ENCODE data around the gene EYA2. TPM values are rescaled to one million over a fixed set of nuclear protein-coding genes. Genes with fewer than 3 reads are reported as not detected.

The EYA2 gene
- total RNA-seq, 2 donors from 2014 or later = 30.0 to 31.0 TPM

DNA sequence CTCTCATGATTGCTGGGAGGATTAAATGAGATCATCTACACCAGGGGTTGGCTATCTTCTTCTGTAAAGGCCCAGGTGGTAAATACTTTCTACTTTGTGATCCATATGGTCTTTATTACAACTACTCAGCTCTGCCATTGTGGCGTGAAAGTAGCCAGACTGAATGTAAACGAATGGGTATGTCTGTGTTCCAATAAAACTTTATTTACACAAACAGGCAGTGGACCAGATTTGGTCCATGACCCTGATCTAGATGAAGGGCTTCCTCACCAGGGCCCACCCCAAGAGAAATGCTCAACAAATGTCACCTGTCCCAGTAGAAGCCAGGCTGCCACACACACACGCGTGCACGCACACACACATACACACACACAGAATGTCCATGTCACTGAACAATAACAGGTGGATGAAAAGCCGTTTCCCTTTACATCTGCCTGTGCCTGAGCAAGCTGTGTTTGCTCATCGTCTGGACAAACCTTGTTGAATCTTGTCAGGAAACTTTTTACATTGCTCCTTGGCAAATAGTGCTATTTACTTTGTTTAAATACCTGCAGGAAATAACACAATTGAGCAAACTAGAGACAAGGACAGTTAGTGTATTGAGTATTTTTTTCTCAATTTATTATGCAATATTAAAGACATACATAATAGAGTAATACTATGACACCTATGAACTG lies 114.3 kb downstream of the EYA2 start:
- Histone ChIP-seq H3K27me3 (replicated peaks; ENCODE audit: insufficient read depth) (no peaks in the 10 kb centered on the region), H3K36me3 (no peaks in the 10 kb centered on the region), H3K4me3 (no peak overlapping the region), H3K9me3 (no peaks in the 10 kb centered on the region), H3K27ac (peak overlapping the region in 1 of 2 donors; percentile 23), H3K4me1 (replicated peaks) (peaks cover 3% of the 10 kb centered on the region)
- DNase-seq (ENCODE audit: low spot score) = peak; percentile 54
- 42% methylated on average over 7 of the region's 7 CpGs for WGBS
- TF ChIP-seq POLR2AphosphoS5 (IDR thresholded peaks at IDR 0.05) (peak; percentile 84), POLR2A (IDR thresholded peaks at IDR 0.05) (no peak)
- TF ChIP-seq, protein P1, sequence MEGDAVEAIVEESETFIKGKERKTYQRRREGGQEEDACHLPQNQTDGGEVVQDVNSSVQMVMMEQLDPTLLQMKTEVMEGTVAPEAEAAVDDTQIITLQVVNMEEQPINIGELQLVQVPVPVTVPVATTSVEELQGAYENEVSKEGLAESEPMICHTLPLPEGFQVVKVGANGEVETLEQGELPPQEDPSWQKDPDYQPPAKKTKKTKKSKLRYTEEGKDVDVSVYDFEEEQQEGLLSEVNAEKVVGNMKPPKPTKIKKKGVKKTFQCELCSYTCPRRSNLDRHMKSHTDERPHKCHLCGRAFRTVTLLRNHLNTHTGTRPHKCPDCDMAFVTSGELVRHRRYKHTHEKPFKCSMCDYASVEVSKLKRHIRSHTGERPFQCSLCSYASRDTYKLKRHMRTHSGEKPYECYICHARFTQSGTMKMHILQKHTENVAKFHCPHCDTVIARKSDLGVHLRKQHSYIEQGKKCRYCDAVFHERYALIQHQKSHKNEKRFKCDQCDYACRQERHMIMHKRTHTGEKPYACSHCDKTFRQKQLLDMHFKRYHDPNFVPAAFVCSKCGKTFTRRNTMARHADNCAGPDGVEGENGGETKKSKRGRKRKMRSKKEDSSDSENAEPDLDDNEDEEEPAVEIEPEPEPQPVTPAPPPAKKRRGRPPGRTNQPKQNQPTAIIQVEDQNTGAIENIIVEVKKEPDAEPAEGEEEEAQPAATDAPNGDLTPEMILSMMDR (IDR thresholded peaks at IDR 0.05) = no peak
- intact Hi-C loops (cut with DNase I) = no loop called here

DNA sequence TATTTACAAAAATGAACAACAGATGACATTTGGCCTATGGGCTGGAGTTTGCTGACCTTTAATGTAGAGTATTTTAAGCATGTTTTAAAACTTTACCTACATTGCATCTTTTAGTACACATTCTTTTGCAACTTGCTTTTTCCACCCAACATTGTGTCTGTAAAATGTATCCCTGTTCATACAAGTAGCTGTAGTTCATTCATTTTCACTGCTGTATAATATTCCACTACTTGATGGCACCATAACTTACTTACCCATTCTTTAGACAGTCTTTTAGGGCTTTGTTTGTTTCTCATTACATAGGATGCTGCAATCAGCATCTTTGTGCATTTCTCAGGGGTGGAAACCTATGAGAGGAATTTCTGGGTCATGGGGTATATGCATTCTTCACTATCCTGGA lies 115.1 kb downstream of the EYA2 start:
- Histone ChIP-seq H3K27ac (no peak overlapping the region), H3K9me3 (no peaks in the 10 kb centered on the region), H3K4me3 (no peak overlapping the region), H3K27me3 (replicated peaks; ENCODE audit: insufficient read depth) (no peaks in the 10 kb centered on the region), H3K36me3 (no peaks in the 10 kb centered on the region), H3K4me1 (replicated peaks) (peaks cover 3% of the 10 kb centered on the region)
- TF ChIP-seq, protein P1 (IDR thresholded peaks at IDR 0.05) = no peak
- TF ChIP-seq POLR2AphosphoS5 (IDR thresholded peaks at IDR 0.05) = no peak
- no peak for TF ChIP-seq POLR2A (IDR thresholded peaks at IDR 0.05)
- no peak for DNase-seq (ENCODE audit: low spot score)
- intact Hi-C loops (cut with DNase I) = no loop called here

DNA sequence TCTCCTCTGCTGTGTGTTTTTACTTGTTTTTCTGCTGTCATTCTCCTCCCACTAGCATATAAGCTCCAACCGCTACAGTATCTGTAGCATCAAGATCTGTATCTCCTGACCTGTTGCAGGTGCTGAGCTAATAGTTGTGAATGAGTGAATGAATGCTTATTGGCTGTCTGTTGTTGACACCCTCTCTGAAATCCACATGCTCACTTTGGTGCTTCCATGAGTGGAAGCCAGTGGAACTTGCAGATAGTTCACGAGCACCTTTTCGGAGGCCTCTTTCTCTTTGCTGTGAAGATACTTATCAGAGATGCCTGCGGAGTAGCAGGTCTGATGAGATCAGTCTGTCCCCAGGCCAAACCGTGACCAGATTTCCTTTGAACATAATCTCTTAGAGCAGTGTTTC lies 117.3 kb downstream of the EYA2 start:
- TF ChIP-seq, protein P1 (IDR thresholded peaks at IDR 0.05) = no peak
- TF ChIP-seq POLR2A (IDR thresholded peaks at IDR 0.05) (no peak), POLR2AphosphoS5 (IDR thresholded peaks at IDR 0.05) (no peak)
- 34% methylated on average over 5 of the region's 5 CpGs for WGBS
- H3K4me1 ChIP-seq (replicated peaks) = peaks cover 3% of the 10 kb centered on the region
- intact Hi-C loops (cut with DNase I) = no loop called here
- no peaks in the 10 kb centered on the region for H3K36me3 ChIP-seq
- no peaks in the 10 kb centered on the region for H3K27me3 ChIP-seq (replicated peaks; ENCODE audit: insufficient read depth)
- DNase-seq (ENCODE audit: low spot score) = no peak
- no peak overlapping the region for H3K4me3 ChIP-seq
- H3K27ac ChIP-seq = no peak overlapping the region
- no peaks in the 10 kb centered on the region for H3K9me3 ChIP-seq

DNA sequence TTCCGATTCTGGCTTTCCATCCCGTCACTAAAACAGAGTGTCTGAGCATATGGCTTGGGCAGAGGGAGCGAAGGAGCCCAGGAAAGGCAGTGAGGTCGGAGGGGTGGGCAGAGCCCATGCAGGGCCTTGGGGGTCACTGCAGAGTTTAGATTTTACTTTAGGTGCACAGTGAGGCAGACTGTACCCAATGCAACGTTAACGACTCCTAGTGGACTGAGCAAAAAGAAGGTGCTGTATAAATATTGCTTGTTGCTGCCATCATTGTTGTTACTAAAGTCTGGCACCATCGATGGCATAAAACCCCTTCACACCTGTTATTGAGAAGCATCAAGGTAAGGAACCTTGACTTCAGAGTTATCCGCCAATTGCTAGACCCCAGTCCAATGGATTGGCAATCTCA lies 119.0 kb downstream of the EYA2 start:
- Histone ChIP-seq H3K27me3 (replicated peaks; ENCODE audit: insufficient read depth) (no peaks in the 10 kb centered on the region), H3K4me1 (replicated peaks) (peaks cover 3% of the 10 kb centered on the region), H3K36me3 (no peaks in the 10 kb centered on the region), H3K9me3 (no peaks in the 10 kb centered on the region), H3K27ac (no peak overlapping the region), H3K4me3 (no peak overlapping the region)
- intact Hi-C loops (cut with DNase I) = no loop called here
- WGBS = 79% methylated on average over 8 of the region's 8 CpGs
- TF ChIP-seq, protein P1 (IDR thresholded peaks at IDR 0.05) = no peak
- no peak for TF ChIP-seq POLR2AphosphoS5 (IDR thresholded peaks at IDR 0.05)
- DNase-seq (ENCODE audit: low spot score) = no peak

DNA sequence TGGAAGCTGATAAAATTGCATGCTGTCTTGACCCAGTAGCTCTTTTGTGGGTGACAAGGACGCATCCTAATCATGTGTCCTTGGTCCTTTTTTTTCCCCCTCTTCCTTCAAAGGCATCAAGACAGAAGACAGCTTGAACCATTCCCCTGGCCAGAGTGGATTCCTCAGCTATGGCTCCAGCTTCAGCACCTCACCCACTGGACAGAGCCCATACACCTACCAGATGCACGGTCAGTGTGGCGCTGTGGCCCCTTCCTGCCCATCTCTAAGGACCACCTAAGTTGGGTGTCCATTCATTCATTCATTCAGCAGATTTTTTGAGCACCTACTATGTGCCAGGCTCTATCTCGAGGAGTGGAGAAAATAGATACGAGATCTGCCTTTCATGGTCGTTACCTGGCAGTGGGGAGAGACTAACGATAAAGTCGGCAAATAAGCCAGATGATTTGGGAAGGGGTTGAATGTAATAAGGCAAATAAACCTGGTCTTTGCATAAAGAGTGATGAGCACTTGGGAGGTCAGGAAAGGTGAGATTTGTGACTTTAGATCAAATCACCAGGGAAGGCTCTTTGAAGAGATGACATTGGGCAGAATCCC lies 121.5 kb downstream of the EYA2 start:
- WGBS = 90% methylated on average over 8 of the region's 8 CpGs
- H3K4me3 ChIP-seq = no peak overlapping the region
- intact Hi-C loops (cut with DNase I) = no loop called here

More for the DNA sequence above, 121.5 kb downstream of the EYA2 start:
- Histone ChIP-seq H3K27ac (no peak overlapping the region), H3K4me1 (replicated peaks) (no peaks in the 10 kb centered on the region), H3K27me3 (replicated peaks; ENCODE audit: insufficient read depth) (no peaks in the 10 kb centered on the region), H3K36me3 (no peaks in the 10 kb centered on the region), H3K9me3 (no peaks in the 10 kb centered on the region)
- no peak for DNase-seq (ENCODE audit: low spot score)
- TF ChIP-seq POLR2A (IDR thresholded peaks at IDR 0.05) (no peak), POLR2AphosphoS5 (IDR thresholded peaks at IDR 0.05) (no peak)
- TF ChIP-seq, protein P1 (IDR thresholded peaks at IDR 0.05) = no peak

All from prostate gland (tissue), 2 donors.